ENCODE data around the gene HAGHL. TPM values are rescaled to one million over a fixed set of nuclear protein-coding genes. Genes with fewer than 3 reads are reported as not detected.

HAGHL gene
- total RNA-seq, 2 experiments from 2014 or later = 28.8 to 32.6 TPM

DNA sequence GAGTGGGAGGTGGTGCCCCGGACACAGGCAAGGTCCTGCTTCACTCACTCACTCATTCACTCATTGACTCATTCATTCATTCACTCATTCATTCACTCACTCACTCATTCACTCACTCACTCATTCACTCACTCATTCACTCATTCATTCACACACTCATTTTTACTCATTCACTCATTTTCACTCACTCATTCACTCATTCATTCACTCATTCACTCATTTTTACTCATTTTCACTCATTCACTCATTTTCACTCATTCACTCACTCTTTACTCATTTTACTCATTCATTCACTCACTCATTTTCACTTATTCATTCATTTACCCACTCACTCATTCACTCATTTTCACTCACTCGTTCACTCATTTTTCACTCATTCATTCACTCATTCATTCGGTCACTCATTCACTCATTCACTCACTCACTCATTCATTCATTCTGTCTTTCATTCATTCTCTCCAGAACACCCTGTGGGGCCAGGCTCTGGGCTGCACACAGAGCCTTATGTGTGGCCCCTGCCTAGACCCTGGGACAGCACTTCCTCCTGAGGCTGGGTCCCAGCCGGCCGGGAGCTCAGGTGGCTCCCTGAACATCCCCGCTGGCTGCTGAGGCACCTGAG is 52.1 kb downstream of the HAGHL start:
- H3K36me3 Mint-ChIP-seq (ENCODE audit: low read depth) = no peaks in the 10 kb centered on the region
- ChIA-PET POLR2A (no interaction called here), CTCF (no interaction called here)
- TF ChIP-seq, protein P1, sequence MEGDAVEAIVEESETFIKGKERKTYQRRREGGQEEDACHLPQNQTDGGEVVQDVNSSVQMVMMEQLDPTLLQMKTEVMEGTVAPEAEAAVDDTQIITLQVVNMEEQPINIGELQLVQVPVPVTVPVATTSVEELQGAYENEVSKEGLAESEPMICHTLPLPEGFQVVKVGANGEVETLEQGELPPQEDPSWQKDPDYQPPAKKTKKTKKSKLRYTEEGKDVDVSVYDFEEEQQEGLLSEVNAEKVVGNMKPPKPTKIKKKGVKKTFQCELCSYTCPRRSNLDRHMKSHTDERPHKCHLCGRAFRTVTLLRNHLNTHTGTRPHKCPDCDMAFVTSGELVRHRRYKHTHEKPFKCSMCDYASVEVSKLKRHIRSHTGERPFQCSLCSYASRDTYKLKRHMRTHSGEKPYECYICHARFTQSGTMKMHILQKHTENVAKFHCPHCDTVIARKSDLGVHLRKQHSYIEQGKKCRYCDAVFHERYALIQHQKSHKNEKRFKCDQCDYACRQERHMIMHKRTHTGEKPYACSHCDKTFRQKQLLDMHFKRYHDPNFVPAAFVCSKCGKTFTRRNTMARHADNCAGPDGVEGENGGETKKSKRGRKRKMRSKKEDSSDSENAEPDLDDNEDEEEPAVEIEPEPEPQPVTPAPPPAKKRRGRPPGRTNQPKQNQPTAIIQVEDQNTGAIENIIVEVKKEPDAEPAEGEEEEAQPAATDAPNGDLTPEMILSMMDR (IDR thresholded peaks at IDR 0.05) = no peak
- intact Hi-C loops (cut with micrococcal nuclease) = no loop called here
- H3K9me3 Mint-ChIP-seq = no peaks in the 10 kb centered on the region
- DNase-seq (no peak), ATAC-seq (no peak)
- no peak overlapping the region for H3K4me3 Mint-ChIP-seq
- no peak overlapping the region for H3K27ac Mint-ChIP-seq
- H3K27me3 Mint-ChIP-seq = peaks cover 4% of the 10 kb centered on the region
- no peaks in the 10 kb centered on the region for H3K4me1 Mint-ChIP-seq (ENCODE audit: low read depth)

Small RNAs within 50 kb of the gene (microRNA-seq; reads per million reads assigned to microRNA genes)
- gene MIR662 (ENCODE audit: borderline microRNAs expressed, borderline replicate concordance) = not detected

Other genes starting within 250 kb of the HAGHL start
- gene CAPN15, start 199.4 kb upstream of the HAGHL start, total RNA-seq = 10 to 100 TPM; 76.4 to 81.2 TPM
- not detected for gene PRR35, start 166.7 kb upstream of the HAGHL start, total RNA-seq
- under 1 TPM; 0.41 to 0.72 TPM for gene NHLRC4, start 160.1 kb upstream of the HAGHL start, total RNA-seq
- 10 to 100 TPM; 18.5 to 18.6 TPM for gene PIGQ, start 157.1 kb upstream of the HAGHL start, total RNA-seq
- gene RAB40C, start 137.0 kb upstream of the HAGHL start, total RNA-seq = 1 to 10 TPM; 8.1 to 8.8 TPM
- under 1 TPM in 1 of 2 experiments, not detected in 1; 0.25 TPM for gene WFIKKN1, start 96.1 kb upstream of the HAGHL start, total RNA-seq
- gene METTL26, start 90.8 kb upstream of the HAGHL start, total RNA-seq = 100 to 1,000 TPM; 119 to 133 TPM
- gene MCRIP2, start 85.3 kb upstream of the HAGHL start, total RNA-seq = 10 to 100 TPM; 60.7 to 62.7 TPM
- gene WDR90, start 77.7 kb upstream of the HAGHL start, total RNA-seq = 10 to 100 TPM; 89.6 to 90.7 TPM
- gene RHOT2, start 59.0 kb upstream of the HAGHL start, total RNA-seq = 100 to 1,000 TPM; 110 TPM
- under 1 TPM; 0.79 to 0.89 TPM for gene RHBDL1, start 51.4 kb upstream of the HAGHL start, total RNA-seq
- gene STUB1, start 46.7 kb upstream of the HAGHL start, total RNA-seq = 10 to 100 TPM; 57.1 to 61.7 TPM
- gene JMJD8, start 42.8 kb upstream of the HAGHL start, total RNA-seq = 10 to 100 TPM; 26.2 to 28.7 TPM
- gene WDR24, start 36.7 kb upstream of the HAGHL start, total RNA-seq = 10 to 100 TPM; 17.6 to 18.7 TPM
- 1 to 10 TPM; 5.9 to 8.0 TPM for gene FBXL16, start 21.3 kb upstream of the HAGHL start, total RNA-seq
- 10 to 100 TPM; 37.2 to 43.1 TPM for gene METRN, start 12.0 kb upstream of the HAGHL start, total RNA-seq
- 10 to 100 TPM; 34.3 to 38.4 TPM for gene ANTKMT, start 6.0 kb upstream of the HAGHL start, total RNA-seq
- 1 to 10 TPM; 4.6 to 5.7 TPM for gene CCDC78, start 663 bp upstream of the HAGHL start, total RNA-seq
- 10 to 100 TPM; 21.3 to 25.0 TPM for gene CIAO3, start 13.9 kb downstream of the HAGHL start, total RNA-seq
- gene MSLN, start 33.6 kb downstream of the HAGHL start, total RNA-seq = not detected
- gene RPUSD1, start 61.3 kb downstream of the HAGHL start, total RNA-seq = 10 to 100 TPM; 17.1 to 18.1 TPM
- gene CHTF18, start 61.5 kb downstream of the HAGHL start, total RNA-seq = 100 to 1,000 TPM in 1 of 2 experiments, 10 to 100 TPM in 1; 95.6 to 115 TPM
- not detected for gene GNG13, start 73.6 kb downstream of the HAGHL start, total RNA-seq
- gene LMF1, start 243.9 kb downstream of the HAGHL start, total RNA-seq = 1 to 10 TPM; 8.7 to 9.7 TPM

All from activated CD8-positive, alpha-beta T cell treated with anti-CD3 and anti-CD28 coated beads for 36 hours (primary cell).